HG02678 (cell line): ENCODE measurements around the gene AGBL3.

Experiments used
- ATAC-seq: cut with Tn5 transposase; IDR thresholded peaks from one replicate; pipeline ENCODE4 v1.9.1; 2021; ENCODE audit warnings: mild to moderate bottlenecking, moderate library complexity; ENCODE audit not compliant: unreplicated experiment

The AGBL3 gene

DNA sequence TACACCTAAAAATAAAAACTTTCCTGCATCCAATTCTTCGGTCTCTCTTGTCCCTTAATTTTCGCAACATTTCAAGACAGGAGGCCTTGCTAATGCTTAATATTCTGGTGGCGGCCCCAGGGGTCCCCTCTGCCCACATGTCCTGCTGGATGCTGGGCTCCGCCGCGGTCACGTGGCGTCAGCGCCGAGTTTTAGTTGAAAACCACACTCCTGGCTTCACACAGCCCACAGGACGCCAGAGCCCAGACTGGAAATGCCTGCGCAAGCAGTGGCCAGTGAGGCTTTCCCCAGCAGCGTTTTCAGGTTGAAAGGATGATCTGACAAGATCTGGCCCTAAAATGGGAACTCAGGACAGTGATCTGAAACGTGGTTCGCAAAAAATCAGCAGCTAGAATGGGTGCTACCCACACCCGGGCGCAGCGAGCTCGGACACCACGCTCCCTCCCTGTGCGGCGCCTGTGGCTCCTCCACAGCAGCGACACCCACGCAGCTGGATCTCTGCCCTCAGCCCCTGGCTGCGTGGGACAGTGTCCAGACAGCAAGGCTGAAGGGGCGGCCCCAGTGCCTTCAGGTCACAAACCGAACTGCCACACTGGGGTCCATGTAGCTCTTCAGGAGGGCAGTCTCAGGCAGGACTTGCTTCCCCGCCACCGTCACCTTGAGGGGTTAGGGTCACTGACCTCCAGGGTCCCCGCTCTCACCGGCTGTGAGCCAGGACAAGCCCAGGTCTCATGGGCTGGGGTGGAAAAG is 195.8 kb downstream of the AGBL3 start:
- ATAC-seq, result no peak

DNA sequence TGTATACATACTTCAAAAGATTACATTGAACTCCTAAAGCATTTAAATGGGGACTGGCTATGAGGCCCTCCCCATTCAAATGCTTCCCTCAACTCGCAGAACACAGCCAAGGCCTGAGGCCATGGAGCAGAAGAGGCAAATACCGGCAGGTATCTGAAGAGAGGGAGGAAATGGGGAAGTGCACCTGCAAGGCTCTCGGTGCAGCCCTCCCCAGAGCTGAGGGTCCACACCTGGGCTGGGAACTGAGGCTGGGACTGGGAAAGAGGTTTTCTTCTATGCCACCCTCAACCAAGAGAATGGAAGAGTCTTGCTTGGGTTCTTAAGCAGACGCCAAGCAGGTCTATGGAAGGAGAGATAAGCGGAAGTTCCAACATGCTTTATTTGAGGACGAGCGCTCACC is 197.2 kb downstream of the AGBL3 start:
- ATAC-seq, result no peak

DNA sequence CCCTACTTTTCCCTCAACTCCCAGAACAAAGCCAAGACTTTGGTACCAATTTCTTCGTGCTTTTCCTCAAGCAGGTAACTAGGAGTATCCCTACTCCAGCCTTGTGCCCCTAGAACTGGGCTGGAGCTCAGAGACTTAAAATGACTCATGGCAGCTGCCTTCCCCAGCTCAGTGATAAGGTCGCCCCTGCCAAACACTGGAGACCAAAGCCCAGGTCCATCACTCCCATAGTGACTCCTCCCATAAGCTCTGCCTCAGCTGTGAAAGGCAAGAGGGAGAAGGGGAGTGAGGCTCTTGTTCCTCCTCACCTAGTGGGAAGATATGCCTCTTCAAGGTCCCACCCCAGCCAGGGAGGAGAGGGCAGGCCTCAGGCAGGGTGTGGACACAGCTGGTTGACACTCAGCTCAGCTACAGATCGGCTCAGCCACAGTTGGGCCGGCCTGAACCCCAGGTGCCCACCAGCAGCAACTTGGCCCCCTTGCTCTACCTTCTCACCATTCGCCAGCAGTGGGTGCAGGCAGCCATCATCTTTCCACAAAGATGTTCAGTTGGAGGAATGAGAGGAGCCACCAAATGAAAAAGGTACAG is 198.0 kb downstream of the AGBL3 start:
- ATAC-seq, result no peak
